NCI-H1436 treated with DMSO at 0.1 percent for 48 hours (cell line): Measurements from ENCODE around the gene AKNAD1.

ENCODE experiments used
- DNase-seq: peaks from one replicate; lab custom pipeline; 2025; lab: John Stamatoyannopoulos, UW

Gene AKNAD1

DNA sequence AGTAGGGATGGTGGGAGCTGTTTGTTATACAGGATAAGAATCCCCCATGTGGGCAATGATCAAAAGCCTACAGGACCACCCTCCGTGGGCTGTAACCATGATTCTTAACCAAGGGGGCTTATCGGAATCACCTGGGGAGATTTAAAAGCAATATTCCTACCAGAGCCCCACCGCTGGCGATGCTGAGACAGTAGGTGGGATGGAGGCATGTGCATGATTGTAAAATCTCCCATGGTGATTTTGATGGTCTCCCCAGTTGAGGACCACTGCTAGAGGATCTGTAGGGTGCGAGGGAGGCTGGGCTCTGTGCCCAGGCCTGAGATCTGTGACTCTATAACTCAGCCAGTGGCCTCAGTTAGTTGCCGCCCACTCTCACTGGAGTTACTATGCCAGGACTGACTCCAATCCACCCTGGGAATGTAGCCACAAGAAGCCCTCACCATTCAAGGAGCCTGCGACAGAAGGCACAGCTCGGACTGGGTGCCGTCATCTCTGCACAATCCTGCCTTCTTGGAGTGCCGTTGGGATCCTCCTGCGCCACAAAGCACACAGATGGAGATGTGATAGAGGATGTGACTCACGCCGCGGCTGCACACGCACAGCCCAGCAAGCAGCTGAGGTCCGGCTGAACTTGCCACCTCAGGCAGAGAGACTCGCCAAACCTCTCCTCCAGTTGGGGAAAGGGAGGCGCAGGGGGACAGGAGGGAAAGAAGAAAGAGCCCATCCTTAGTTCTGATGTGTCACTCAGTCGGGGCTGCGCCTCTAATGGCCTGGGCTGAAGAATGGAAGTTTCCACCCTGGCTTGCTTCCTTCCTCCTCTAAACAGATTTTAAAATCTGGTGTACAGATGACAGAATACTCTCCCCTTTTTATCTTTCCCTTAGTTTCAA, 26.5 kb downstream of the AKNAD1 start:
- DNase-seq: no peak

DNA sequence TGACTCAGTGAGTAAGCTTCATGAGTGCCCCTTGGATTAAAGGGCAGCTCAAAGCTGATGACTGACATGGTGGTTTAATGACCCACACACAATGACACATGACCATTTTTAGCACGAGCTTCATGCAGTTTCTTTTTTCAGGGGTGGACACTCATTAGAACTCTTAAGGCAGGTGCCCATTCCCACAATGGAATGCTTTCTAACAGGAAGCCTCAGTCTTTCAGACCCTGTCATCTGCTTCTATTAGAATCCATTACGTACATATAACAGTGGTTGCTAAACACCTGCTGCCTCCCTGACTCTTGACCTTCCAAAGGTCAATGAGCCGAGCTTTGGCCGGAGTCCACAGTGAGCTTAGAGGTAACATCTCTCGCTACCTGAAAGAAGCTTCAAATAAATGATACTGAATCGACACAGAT, 27.4 kb downstream of the AKNAD1 start:
- DNase-seq: no peak

- no peak for DNase-seq
Measured at GRCh38 chr1:108828074-108828961, 28.6 kb downstream of the AKNAD1 start.

DNA sequence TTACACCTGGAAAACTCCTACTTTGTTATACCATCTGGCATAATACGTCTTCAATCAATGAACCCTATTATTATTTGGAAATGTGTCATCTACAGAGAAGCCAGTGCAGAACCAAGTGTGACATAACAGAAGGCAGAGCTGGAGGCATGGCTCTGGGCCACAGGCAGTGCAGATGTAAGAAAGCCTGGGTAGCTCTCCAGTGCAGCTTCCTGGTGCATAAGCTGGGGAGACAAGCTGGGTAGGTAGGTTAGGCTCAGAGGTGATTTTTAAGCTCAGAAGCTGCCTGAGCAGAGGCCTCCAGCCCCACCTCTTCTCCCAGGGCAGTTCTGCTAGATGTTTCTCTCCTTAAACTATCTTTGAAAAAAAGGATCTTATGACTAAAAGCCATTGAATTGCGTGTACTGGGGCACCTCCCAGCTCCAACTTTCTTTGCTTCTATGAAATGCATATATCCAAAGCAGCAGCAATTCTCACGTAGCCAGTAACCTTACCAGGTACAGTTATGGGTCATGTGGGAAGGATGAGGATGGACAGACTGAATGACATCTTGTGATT, 30.7 kb downstream of the AKNAD1 start:
- DNase-seq: no peak

GRCh38 chr1:108824051-108824450, 32.8 kb downstream of the AKNAD1 start:
- DNase-seq: no peak

DNA sequence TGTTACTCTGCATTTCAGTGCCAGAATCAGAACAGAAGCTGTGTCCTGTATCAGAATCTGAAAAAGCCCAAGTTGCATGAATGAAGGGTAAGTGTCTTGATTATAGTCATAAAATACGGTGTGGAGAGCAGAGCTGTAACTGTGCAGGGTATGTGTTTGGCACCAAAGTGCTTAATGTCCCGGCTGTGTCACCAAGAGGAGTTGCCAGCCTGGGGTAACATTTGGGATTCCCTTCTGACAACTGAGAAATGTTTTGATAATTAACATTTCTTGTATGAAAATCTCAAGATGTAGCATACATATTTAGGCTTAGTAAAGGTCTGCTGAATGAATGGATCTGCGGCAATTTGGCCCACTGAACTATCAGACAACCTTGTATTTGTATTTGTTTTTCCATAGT, 33.3 kb downstream of the AKNAD1 start:
- no peak for DNase-seq

DNA sequence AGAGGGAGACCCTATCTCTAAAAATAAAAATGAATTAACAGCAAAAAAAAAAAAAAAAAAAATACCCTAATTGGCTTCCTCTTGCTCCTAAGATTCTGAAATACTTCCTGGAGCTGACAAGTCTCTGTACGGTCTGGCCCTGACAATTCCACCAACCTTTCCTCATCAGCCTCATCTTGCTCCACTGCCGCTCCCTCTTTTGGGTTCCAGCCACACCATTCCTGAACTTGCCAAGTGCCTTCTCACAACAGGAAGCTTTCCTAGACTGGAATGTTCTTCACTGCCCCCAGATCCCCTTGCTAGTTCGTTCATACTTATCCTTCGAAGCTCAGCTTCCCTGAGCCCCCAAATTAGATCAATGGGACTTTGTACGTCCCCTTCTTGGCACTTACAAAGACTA, 37.0 kb downstream of the AKNAD1 start:
- no peak for DNase-seq

GRCh38 chr1:108817811-108818210, 39.1 kb downstream of the AKNAD1 start:
- no peak for DNase-seq

DNA sequence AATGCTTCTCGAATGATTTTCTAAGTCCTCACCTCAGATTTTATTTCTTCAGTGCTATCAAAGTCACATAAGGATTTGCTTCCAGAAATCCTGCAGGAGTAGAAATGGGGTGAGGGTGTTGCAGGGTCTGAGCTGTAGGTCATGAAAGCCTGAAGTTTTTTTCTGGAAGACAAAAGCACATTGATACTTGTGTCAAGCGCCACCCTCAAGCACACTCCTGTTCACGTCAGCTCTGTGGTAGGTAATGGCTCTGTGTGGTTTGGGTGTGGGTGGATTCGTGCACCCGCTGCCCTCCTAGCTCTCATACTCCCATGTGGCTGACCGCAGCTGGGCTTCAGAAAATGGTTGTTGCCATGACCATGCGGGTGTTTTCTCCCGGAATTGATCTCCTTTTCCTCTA, 39.9 kb downstream of the AKNAD1 start:
- DNase-seq: no peak

DNA sequence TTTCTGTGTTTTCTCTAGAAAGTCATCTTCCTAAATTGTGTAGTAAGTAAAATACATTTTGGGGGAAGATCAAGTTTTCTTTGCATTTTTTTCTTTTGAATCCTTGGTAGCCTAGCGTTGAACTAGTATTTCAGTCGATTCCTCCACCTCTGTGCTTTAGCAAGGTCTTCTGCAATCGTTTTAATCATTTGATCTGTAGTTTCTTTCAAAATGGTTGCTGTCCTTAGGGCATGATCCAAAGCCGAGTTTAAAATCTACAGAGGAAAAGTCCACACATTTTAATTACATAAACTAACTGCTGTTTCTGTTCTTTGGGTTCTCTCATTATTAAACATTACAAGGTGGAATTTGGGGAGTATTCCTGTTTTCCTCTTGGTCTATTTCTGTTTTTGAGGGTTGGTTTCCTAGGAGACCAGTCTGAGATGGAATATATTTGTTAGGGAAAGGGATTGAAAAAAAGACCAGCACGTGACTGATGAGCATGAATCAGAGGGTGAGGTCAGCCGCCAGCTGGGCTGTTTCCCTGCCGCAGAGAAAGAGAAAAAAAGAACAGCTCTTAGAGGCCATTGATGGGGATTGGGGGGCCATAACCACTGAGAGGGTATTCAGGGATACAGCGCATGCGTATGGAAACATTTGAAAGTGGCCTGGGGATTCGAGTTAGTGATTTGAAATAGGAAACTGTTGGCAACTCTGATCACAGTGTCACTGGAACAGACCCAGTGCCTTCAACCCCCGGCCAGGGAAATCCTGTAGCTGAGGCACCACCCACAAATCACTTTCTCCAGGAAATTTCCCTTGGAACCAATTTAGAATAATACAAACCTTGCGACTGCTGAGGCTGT, 40.6 kb downstream of the AKNAD1 start:
- DNase-seq: no peak

GRCh38 chr1:108815566-108815965, 41.3 kb downstream of the AKNAD1 start:
- DNase-seq: no peak

DNA sequence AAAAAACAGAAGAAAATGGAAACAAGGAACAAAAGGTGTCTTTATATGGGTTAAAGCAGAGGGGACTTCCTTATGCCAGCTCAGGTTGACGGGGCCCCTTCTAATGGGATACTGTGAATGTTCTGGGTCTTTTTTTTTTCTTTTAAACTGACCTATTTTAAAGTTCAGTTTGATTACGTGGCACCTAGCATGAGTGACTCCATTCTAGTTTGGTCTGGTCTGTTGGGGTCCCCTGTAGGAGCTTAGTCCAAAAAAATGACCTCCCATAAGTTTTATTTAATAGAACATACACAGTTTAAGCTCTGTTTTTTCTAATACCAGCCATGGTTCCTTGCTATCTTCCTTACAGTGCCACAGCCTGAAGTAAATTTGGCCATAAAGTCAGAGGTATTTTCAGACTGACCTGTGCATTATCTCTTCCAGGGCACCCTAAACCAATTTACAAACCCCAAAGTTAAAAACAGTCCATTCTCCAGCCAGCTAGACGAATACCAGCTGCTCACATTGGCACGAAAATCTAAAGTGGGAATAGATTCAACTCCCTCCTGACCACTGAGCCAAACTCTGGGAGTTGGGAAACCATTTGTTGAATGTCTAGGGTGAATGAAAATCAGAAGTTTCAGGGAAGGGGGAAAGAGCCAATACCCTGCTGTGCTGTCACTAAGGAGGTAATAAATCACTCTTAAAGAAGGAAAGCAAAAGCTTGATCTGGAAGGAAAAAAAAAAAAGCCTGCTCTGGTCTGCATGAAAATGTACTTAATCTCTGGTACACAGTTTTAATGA, 42.4 kb downstream of the AKNAD1 start:
- DNase-seq: no peak

DNA sequence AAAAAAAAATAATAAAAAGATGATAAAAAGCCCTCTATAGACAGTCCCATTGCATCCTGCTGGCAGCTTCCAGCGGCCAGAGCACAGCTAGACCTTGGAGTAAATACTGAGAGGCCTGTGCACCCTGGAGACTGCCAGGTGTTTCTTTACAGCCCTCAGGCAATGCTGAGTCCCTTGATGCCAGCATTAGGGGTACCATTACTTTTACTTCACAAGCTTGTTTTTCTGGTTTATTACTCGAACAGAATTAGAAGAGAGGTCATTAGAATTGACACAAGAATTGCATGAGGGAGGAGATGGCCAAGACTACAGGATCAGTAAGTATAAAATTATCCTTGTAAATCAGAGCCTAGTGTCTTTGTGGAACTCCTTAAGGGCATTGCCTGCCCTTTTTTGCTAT, 43.6 kb downstream of the AKNAD1 start:
- peak; percentile 2 for DNase-seq

GRCh38 chr1:108811611-108812010, 45.3 kb downstream of the AKNAD1 start:
- no peak for DNase-seq

- DNase-seq: no peak
Measured at GRCh38 chr1:108808438-108808837, 48.5 kb downstream of the AKNAD1 start.

- no peak for DNase-seq
Measured at GRCh38 chr1:108803548-108803947, 53.3 kb downstream of the AKNAD1 start.

GRCh38 chr1:108801101-108801500, 55.8 kb downstream of the AKNAD1 start:
- DNase-seq: no peak

DNA sequence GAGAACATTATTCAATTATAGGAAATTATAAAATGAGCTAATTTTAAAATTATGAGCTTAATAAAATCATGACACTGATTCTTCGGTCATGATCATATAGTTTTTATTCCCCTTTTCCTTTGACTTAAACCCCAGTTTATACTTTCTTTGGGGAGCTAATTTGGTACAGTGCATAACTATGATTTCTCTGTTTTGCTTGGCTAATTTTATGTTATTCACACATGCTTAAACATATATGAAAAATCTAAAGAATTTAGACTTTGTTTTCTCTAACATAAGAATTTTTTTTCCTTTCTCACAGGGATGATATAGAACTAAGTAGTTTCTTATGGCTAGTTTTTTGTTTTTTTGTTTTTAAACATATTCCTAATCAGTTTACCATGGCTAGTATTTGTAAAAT, 57.9 kb downstream of the AKNAD1 start:
- DNase-seq: no peak

GRCh38 chr1:108792420-108792819, 64.5 kb downstream of the AKNAD1 start:
- DNase-seq: no peak

GRCh38 chr1:108791790-108792189, 65.1 kb downstream of the AKNAD1 start:
- DNase-seq: no peak

GRCh38 chr1:108785880-108786279, 71.0 kb downstream of the AKNAD1 start:
- DNase-seq: no peak
